HUES48 (cell line): ENCODE results near the gene TMC8.
"Not testable (repeated sequence)": the region's sequence is repeated elsewhere in the genome, so short reads cannot be mapped to it uniquely, and the experiment has no call there.

Experiments
- H3K27ac ChIP-seq: one replicate; pipeline ENCODE4 v1.7.0; 2013; ENCODE audit warnings: low read depth, low read length, inconsistent platforms
- H3K27me3 ChIP-seq: 2 replicates; pipeline ENCODE4 v1.6.1; 2013; ENCODE audit warnings: mild to moderate bottlenecking, low read length; ENCODE audit not compliant: control insufficient read depth, insufficient read depth
- H3K36me3 ChIP-seq: 2 replicates; pipeline ENCODE4 v1.6.1; 2013; ENCODE audit warnings: low read length; ENCODE audit not compliant: control insufficient read depth, insufficient read depth
- H3K4me1 ChIP-seq: 2 replicates; pipeline ENCODE4 v1.6.1; 2013; ENCODE audit warnings: mild to moderate bottlenecking, low read length; ENCODE audit not compliant: control insufficient read depth, insufficient read depth
- H3K4me3 ChIP-seq: 2 replicates; pipeline ENCODE4 v1.5.1; 2013; ENCODE audit warnings: mild to moderate bottlenecking, low read depth, low read length
- H3K9ac ChIP-seq: 2 replicates; pipeline ENCODE4 v1.6.1; 2013; ENCODE audit warnings: mild to moderate bottlenecking, low read depth, low read length, moderate library complexity
- H3K9me3 ChIP-seq: 2 replicates; pipeline ENCODE4 v1.6.1; 2013; ENCODE audit warnings: low read length; ENCODE audit not compliant: control insufficient read depth, insufficient read depth

The TMC8 gene

DNA sequence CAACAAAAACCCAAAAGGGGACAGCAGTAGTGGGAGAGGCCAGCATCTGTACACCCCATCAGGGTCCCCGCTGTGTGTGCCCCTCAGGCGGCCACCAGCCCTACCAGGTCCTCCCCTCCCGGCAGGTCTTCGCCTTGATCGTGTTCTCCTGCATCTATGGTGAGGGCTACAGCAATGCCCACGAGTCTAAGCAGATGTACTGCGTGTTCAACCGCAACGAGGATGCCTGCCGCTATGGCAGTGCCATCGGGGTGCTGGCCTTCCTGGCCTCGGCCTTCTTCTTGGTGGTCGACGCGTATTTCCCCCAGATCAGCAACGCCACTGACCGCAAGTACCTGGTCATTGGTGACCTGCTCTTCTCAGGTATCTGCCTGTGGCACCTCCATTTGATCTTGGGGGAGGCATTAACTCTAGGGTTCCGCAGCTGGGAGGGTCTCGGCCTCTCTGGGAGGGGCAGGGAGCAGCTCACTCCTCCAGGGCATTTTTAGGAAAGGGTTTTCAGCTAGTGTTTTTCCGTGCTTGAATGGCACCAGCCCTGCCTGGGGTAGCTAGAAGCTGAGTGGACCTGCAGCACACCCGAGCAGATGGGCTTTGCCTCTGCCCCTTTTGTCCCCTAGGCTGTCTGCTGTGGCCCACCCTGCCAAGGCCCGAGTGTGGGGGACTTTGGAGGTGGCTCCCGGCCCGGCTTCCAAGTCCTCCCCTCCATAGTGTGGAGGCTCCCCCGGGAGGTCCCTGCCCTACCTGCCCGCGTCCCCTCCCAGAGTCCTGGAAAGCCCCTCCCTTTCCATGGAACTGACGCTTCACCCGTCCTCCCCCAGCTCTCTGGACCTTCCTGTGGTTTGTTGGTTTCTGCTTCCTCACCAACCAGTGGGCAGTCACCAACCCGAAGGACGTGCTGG lies 40.4 kb downstream of the TMC8 start:
- Histone ChIP-seq H3K36me3 (peaks cover 36% of the 10 kb centered on the region), H3K9ac (no peak overlapping the region), H3K9me3 (no peaks in the 10 kb centered on the region), H3K27ac (peak overlapping the region; percentile 5), H3K27me3 (no peaks in the 10 kb centered on the region), H3K4me3 (no peak overlapping the region), H3K4me1 (peaks cover 15% of the 10 kb centered on the region)

DNA sequence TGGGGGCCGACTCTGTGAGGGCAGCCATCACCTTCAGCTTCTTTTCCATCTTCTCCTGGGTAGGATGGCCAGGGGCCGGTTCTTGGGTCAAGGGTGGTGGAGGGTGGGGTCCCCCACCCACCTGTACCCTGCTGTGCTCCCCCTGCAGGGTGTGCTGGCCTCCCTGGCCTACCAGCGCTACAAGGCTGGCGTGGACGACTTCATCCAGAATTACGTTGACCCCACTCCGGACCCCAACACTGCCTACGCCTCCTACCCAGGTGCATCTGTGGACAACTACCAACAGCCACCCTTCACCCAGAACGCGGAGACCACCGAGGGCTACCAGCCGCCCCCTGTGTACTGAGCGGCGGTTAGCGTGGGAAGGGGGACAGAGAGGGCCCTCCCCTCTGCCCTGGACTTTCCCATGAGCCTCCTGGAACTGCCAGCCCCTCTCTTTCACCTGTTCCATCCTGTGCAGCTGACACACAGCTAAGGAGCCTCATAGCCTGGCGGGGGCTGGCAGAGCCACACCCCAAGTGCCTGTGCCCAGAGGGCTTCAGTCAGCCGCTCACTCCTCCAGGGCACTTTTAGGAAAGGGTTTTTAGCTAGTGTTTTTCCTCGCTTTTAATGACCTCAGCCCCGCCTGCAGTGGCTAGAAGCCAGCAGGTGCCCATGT lies 41.1 kb downstream of the TMC8 start:
- peaks cover 15% of the 10 kb centered on the region for H3K4me1 ChIP-seq
- H3K9me3 ChIP-seq, H3K27me3 ChIP-seq, H3K4me3 ChIP-seq, H3K9ac ChIP-seq: not testable (repeated sequence)
- H3K36me3 ChIP-seq = peaks cover 40% of the 10 kb centered on the region
- peak overlapping the region; percentile 60 for H3K27ac ChIP-seq

GRCh38 chr17:78172249-78173051 lies 41.9 kb downstream of the TMC8 start:
- H3K4me1 ChIP-seq = peaks cover 15% of the 10 kb centered on the region
- H3K9ac ChIP-seq = no peak overlapping the region
- H3K36me3 ChIP-seq = peaks cover 43% of the 10 kb centered on the region
- H3K27me3 ChIP-seq = no peaks in the 10 kb centered on the region
- peak overlapping the region; percentile 60 for H3K27ac ChIP-seq
- H3K9me3 ChIP-seq = no peaks in the 10 kb centered on the region
- H3K4me3 ChIP-seq = no peak overlapping the region

- Histone ChIP-seq H3K9me3 (no peaks in the 10 kb centered on the region), H3K27ac (peak overlapping the region; percentile 60), H3K4me1 (peaks cover 15% of the 10 kb centered on the region), H3K27me3 (no peaks in the 10 kb centered on the region), H3K36me3 (peaks cover 45% of the 10 kb centered on the region), H3K9ac (no peak overlapping the region), H3K4me3 (no peak overlapping the region)
These were observed 42.6 kb downstream of the TMC8 start for GRCh38 chr17:78173097-78173715.

DNA sequence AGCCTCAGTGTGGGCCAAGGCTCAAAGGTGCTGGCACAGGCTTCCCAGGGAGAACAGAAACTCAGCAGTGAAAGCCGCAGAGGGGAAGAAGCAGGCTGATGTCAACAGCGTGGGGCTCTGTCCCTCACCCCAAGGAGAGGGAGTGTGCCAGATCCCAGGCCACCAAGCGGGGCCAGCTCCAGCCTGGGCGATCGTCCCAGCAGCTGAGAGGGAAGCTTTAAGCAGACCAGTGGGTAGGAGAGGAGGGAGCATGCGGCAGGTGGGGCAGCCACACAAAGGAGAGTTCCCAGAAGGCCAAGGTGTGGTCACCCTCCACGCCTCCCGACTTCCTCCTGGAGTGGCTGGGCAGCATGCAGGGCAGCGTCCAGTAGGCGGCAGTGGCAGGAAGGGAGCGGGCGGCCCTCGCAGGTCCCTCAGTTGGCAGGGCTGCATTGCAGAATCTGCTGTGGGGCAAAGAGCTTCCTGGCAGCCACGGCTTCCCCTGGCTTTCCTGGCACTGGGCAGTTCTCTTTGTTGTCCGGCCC lies 43.8 kb downstream of the TMC8 start:
- Histone ChIP-seq H3K27ac (no peak overlapping the region), H3K4me3 (no peak overlapping the region), H3K9ac (no peak overlapping the region)

GRCh38 chr17:78174870-78175642 lies 44.5 kb downstream of the TMC8 start:
- peaks cover 15% of the 10 kb centered on the region for H3K4me1 ChIP-seq
- no peak overlapping the region for H3K9ac ChIP-seq
- peaks cover 64% of the 10 kb centered on the region for H3K36me3 ChIP-seq
- no peaks in the 10 kb centered on the region for H3K27me3 ChIP-seq
- H3K9me3 ChIP-seq = no peaks in the 10 kb centered on the region
- H3K27ac ChIP-seq = no peak overlapping the region
- no peak overlapping the region for H3K4me3 ChIP-seq

More for the DNA sequence above, 43.8 kb downstream of the TMC8 start:
- Histone ChIP-seq H3K27me3 (no peaks in the 10 kb centered on the region), H3K36me3 (peaks cover 57% of the 10 kb centered on the region), H3K4me1 (peaks cover 15% of the 10 kb centered on the region), H3K9me3 (no peaks in the 10 kb centered on the region)

GRCh38 chr17:78175643-78175981 lies 45.0 kb downstream of the TMC8 start:
- Histone ChIP-seq H3K27ac (no peak overlapping the region), H3K4me1 (peaks cover 15% of the 10 kb centered on the region), H3K9ac (no peak overlapping the region), H3K27me3 (no peaks in the 10 kb centered on the region), H3K36me3 (peaks cover 69% of the 10 kb centered on the region), H3K9me3 (no peaks in the 10 kb centered on the region), H3K4me3 (no peak overlapping the region)

GRCh38 chr17:78176548-78177025 lies 46.0 kb downstream of the TMC8 start:
- H3K4me3 ChIP-seq = no peak overlapping the region
- H3K9ac ChIP-seq = no peak overlapping the region
- H3K27ac ChIP-seq = no peak overlapping the region
- H3K27me3 ChIP-seq = no peaks in the 10 kb centered on the region
- H3K36me3 ChIP-seq = peaks cover 75% of the 10 kb centered on the region
- H3K4me1 ChIP-seq = peaks cover 15% of the 10 kb centered on the region
- H3K9me3 ChIP-seq = no peaks in the 10 kb centered on the region

DNA sequence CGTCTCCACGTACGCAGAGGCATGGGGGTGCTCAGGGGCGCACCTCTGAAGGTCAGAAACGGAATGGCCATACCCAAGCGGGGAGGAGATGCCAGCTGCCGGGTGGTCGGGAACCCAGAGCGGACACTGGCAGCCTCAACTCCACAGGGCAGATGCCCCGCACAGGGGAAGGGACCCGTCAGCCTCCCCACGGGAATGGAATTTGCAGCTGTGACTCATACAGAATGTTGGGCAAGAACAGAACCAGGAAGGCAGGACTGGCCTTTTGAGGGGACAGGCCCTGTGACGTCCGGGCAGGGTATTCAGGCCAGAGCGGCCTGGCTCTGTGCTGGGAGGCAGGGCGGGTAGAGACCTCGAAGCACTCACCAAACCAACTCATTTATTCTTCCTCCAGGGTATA lies 48.8 kb downstream of the TMC8 start:
- no peak overlapping the region for H3K4me3 ChIP-seq
- no peaks in the 10 kb centered on the region for H3K9me3 ChIP-seq
- H3K9ac ChIP-seq = no peak overlapping the region
- peaks cover 85% of the 10 kb centered on the region for H3K36me3 ChIP-seq
- H3K4me1 ChIP-seq = 0 out of 2 replicates have a peak, but pooled peaks cover 2% of the 10 kb centered on the region
- H3K27me3 ChIP-seq = no peaks in the 10 kb centered on the region
- H3K27ac ChIP-seq = no peak overlapping the region

- no peak overlapping the region for H3K27ac ChIP-seq
- H3K27me3 ChIP-seq = no peaks in the 10 kb centered on the region
- peaks cover 86% of the 10 kb centered on the region for H3K36me3 ChIP-seq
- 0 out of 2 replicates have a peak, but pooled peaks cover 2% of the 10 kb centered on the region for H3K4me1 ChIP-seq
- H3K9ac ChIP-seq = no peak overlapping the region
- H3K4me3 ChIP-seq = no peak overlapping the region
- no peaks in the 10 kb centered on the region for H3K9me3 ChIP-seq
These were observed 49.5 kb downstream of the TMC8 start for GRCh38 chr17:78180083-78180482.
